ENCODE data around the gene METTL22.

Gene METTL22

DNA sequence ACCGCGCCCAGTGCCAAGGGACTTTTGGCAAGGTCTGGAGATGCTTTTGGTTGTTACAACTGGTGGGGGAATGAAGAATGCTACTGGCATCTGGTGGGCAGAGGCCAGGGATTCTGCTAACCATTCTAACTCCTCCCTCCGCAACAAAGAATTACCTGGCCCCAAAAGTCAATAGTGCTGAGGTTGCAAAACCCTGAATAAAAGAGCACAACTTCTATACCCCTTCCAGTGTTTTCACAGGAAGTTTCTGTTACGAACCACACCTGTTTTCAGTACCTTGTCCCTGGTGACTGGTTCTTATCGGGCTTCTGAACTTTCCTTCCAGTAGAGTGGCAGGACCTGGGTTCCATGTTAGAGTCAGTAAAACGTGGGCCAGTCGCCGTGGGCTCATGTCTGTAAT lies 70.2 kb downstream of the METTL22 start:
- no peak for DNase-seq (ENCODE audit: low read depth in 2 of 2)

DNA sequence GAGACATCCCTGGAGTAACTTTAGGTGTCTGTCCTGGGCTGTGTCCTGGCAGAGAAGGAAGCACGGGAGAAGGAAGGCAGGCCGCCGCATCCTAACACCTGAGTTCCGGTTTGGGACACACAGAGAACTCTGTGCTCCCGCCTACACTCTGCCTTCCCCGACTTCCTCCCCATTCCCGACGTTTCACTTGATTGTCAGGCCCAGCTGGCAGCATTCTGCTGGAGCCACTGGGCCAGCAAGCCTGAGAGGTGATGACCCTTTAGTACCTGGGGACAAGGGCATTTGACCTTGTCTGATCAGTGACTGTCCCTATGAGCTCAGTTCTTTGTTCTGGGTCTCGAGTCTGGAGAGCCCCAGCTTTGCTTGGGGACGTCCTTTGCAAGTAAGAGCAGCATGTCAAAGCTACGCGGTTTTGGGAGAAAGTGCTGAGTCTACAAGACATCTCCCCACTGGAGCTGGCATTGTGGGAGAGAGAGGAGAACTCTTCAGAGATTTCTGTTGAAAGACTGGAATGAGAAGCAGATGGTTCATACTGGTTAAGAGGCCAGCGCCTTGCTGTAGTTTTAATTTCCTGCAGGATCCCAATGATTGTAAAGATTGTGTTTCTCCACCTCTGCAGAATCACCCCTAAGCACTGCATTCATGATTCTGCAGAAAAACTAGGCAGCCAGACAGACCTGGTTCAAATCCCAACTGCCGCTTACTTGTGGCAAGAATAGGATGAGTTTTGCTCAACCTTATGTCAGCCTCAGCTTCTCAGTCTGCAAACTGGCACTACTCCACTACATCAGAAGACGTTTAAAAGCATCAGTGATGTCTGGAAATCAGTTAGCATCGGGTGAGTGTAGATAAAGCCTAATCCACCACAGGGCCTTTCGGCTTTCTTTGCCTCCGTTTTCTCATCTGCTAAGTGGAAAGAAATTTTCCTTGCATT lies 73.6 kb downstream of the METTL22 start:
- DNase-seq (ENCODE audit: low read depth in 2 of 2), result no peak

DNA sequence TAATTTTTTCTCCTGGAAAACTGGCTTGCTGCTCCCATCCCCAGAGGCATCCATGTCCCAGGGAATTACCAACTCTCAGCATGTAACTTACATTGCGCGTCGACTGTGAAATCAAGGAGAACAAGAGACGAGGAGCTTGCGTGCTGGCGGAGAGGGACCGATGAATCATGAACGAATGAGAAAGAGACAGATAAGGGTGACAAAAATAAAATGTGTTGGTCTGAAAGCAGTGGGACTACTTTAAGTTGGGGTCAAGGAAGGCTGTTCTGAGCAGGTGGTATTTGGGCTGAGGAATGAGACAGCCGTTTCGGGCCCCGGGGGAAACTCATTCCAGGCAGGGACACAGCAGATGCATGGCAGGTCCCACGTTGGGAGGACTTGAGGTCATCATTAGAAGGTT lies 75.4 kb downstream of the METTL22 start:
- no peak for DNase-seq (ENCODE audit: low read depth in 2 of 2)

- DNase-seq (ENCODE audit: low read depth in 2 of 2), result no peak
These were observed 76.5 kb downstream of the METTL22 start for GRCh38 chr16:8697965-8698364.

All from stimulated activated CD8-positive, alpha-beta memory T cell treated with anti-CD3 and anti-CD28 coated beads, Interleukin-7, amount 100 ng/mL, for 1 hour (primary cell).